Stimulated activated naive B cell treated with anti-CD40 and anti-IgM and Interleukin-4, amounts not matched to agents 10 μg/mL and 1 μg/mL and 100 μg/mL, for 72 hours (primary cell): ENCODE data around the gene ITGB6.

Experiments
- ATAC-seq, 2 donors: fragments of 150-1000 bp; cut with Tn5 transposase; replicated peaks; 2 replicates each; pipeline ENCODE4 v1.10.0; 2021; ENCODE audit warnings: moderate library complexity in 1 of 2
- DNase-seq: peaks from one replicate; pipeline ENCODE4 v3.0.0; 2021
- H3K27ac Mint-ChIP-seq: one replicate; pipeline ENCODE4 v1.8.0; 2022; ENCODE audit warnings: mild to moderate bottlenecking, mixed read lengths
- H3K27me3 Mint-ChIP-seq, 2 donors: one replicate each; pipeline ENCODE4 v1.8.0; 2022; ENCODE audit warnings: mixed read lengths in 2 of 2
- H3K36me3 Mint-ChIP-seq, 2 donors: one replicate each; pipeline ENCODE4 v1.8.0; 2022; ENCODE audit warnings: mixed read lengths in 2 of 2, mild to moderate bottlenecking in 1 of 2
- H3K4me1 Mint-ChIP-seq, 2 donors: one replicate each; pipeline ENCODE4 v1.8.0; 2022; ENCODE audit warnings: mixed read lengths in 2 of 2, mild to moderate bottlenecking in 1 of 2
- H3K4me3 Mint-ChIP-seq, 2 donors: one replicate each; pipeline ENCODE4 v1.8.0; 2022; ENCODE audit warnings: mild to moderate bottlenecking in 2 of 2, mixed read lengths in 2 of 2, moderate library complexity in 1 of 2
- H3K9me3 Mint-ChIP-seq, 2 donors: one replicate each; pipeline ENCODE4 v1.8.0; 2022; ENCODE audit warnings: mixed read lengths in 2 of 2, mild to moderate bottlenecking in 1 of 2

The ITGB6 gene

GRCh38 chr2:160226367-160226766 is 26.3 kb upstream of the ITGB6 start:
- Mint-ChIP-seq H3K4me3 (no peak overlapping the region), H3K4me1 (peaks cover 0 to 13% of the 10 kb centered on the region in 2 donors), H3K27me3 (peaks cover 8 to 17% of the 10 kb centered on the region in 2 donors), H3K9me3 (no peaks in the 10 kb centered on the region), H3K27ac (no peak overlapping the region), H3K36me3 (no peaks in the 10 kb centered on the region)
- ATAC-seq, result no peak
- no peak for DNase-seq

DNA sequence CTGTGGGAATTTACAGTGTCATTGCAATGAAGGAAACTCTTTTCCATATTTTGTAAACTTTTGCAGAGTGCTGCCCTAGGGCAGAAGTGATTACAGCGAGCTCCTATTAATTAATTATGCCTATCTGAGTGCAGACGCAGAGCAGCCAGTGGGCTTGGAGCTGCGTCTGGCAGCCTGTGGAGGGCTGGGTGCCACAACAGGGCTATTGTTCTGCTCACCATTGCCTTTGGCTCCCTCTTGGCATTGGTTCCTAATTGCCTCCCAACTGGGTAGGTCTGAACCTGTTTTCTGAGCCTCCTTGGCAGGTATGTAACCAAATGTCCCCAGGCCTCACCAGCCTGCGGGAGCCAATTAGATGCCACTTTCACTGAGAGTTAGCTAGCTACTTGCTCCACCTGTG is 25.6 kb upstream of the ITGB6 start:
- H3K27me3 Mint-ChIP-seq, result peaks cover 8 to 17% of the 10 kb centered on the region in 2 donors
- no peaks in the 10 kb centered on the region for H3K36me3 Mint-ChIP-seq
- DNase-seq (no peak), ATAC-seq (no peak)
- no peaks in the 10 kb centered on the region for H3K9me3 Mint-ChIP-seq
- peaks cover 0 to 13% of the 10 kb centered on the region in 2 donors for H3K4me1 Mint-ChIP-seq
- no peak overlapping the region for H3K4me3 Mint-ChIP-seq
- no peak overlapping the region for H3K27ac Mint-ChIP-seq

DNA sequence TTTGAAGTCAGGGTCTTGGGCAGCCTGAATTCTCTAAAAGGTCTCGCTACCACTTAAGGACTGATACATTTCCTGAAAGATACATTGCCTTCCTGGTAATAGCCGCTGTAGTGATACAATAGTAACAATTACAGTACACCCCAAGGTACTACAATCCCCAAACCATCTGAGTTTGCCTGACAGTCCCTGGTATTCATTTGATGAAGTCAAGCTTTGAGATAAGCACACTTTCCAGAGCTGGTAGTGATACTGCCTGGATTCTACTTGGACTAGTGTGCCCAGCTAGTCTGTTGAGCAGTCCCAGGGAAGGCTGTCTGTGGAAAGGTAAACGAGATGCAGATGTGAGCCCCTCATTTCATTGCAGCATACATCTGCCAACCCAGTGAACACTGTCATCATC is 24.4 kb upstream of the ITGB6 start:
- Mint-ChIP-seq H3K4me3 (no peak overlapping the region), H3K9me3 (no peaks in the 10 kb centered on the region), H3K27me3 (peaks cover 8 to 17% of the 10 kb centered on the region in 2 donors), H3K36me3 (no peaks in the 10 kb centered on the region), H3K4me1 (peaks cover 0 to 13% of the 10 kb centered on the region in 2 donors), H3K27ac (no peak overlapping the region)
- no peak for ATAC-seq
- DNase-seq, result no peak

GRCh38 chr2:160224060-160224459 is 24.0 kb upstream of the ITGB6 start:
- Mint-ChIP-seq H3K27ac (no peak overlapping the region), H3K9me3 (no peaks in the 10 kb centered on the region), H3K36me3 (no peaks in the 10 kb centered on the region), H3K4me1 (peaks cover 0 to 13% of the 10 kb centered on the region in 2 donors), H3K27me3 (peaks cover 8 to 17% of the 10 kb centered on the region in 2 donors), H3K4me3 (no peak overlapping the region)
- DNase-seq (peak; percentile 33), ATAC-seq (peak; percentile 84 to 96)

DNA sequence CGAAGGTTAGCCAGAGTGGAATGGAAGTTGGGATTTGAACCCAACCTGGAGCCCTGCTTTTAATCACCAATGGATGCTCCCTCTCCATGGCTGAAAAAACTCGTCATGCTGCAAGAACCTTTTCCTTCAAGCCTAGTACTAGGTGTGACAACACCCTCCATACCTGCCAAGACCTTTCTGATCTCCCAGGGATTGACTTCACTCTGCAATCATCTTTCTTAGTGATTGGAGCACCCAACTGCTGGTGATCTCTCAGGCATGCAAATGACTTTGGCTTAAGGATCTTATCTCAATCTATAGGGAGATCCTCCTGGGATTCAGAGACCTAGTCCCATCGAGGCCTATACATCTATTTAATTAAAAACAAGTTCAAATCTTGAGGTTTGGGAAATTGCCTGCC is 23.5 kb upstream of the ITGB6 start:
- DNase-seq, result no peak
- Mint-ChIP-seq H3K27me3 (peaks cover 8 to 17% of the 10 kb centered on the region in 2 donors), H3K27ac (no peak overlapping the region), H3K4me3 (no peak overlapping the region), H3K36me3 (no peaks in the 10 kb centered on the region), H3K9me3 (no peaks in the 10 kb centered on the region), H3K4me1 (peaks cover 0 to 13% of the 10 kb centered on the region in 2 donors)
- ATAC-seq, result no peak

DNA sequence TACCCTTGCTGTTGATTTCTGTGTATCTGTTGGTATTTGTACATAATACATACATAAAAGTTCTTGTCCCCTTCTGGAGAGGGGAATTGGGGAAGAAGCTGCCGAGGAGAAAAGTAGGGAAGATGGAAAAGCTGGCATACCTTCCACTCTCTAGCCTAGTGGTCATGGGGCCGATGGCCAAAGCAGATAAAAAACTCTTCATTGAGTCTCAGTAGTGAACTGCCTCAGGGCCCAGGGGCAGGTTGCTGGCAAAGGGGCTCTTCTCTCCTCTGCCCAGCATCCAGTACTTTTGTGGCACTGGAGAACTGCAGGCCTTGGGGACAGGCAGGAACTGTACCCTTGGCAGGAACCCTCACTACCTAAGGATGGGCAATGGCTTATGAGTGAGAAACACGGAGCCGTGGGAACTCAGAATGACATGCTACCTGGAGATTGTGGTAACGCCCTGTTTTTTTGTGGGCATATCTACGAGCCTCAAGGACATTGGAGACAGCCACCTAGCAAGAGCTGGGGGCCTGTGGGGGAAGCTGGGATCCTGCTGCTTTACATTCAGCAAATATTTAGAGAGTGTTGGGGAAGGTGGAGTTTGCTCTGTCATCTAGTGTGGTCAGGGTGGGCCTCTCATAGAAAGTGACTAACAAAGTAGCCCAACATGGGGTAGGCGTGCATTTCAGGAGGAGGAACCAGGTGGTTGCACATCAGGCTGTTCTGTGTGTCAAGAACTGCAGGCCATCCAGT is 22.6 kb upstream of the ITGB6 start:
- peaks cover 0 to 13% of the 10 kb centered on the region in 2 donors for H3K4me1 Mint-ChIP-seq
- H3K4me3 Mint-ChIP-seq, result no peak overlapping the region
- no peak for DNase-seq
- H3K27ac Mint-ChIP-seq, result peak overlapping the region; percentile 52
- H3K27me3 Mint-ChIP-seq, result peaks cover 6 to 15% of the 10 kb centered on the region in 2 donors
- no peaks in the 10 kb centered on the region for H3K9me3 Mint-ChIP-seq
- no peaks in the 10 kb centered on the region for H3K36me3 Mint-ChIP-seq
- no peak for ATAC-seq

DNA sequence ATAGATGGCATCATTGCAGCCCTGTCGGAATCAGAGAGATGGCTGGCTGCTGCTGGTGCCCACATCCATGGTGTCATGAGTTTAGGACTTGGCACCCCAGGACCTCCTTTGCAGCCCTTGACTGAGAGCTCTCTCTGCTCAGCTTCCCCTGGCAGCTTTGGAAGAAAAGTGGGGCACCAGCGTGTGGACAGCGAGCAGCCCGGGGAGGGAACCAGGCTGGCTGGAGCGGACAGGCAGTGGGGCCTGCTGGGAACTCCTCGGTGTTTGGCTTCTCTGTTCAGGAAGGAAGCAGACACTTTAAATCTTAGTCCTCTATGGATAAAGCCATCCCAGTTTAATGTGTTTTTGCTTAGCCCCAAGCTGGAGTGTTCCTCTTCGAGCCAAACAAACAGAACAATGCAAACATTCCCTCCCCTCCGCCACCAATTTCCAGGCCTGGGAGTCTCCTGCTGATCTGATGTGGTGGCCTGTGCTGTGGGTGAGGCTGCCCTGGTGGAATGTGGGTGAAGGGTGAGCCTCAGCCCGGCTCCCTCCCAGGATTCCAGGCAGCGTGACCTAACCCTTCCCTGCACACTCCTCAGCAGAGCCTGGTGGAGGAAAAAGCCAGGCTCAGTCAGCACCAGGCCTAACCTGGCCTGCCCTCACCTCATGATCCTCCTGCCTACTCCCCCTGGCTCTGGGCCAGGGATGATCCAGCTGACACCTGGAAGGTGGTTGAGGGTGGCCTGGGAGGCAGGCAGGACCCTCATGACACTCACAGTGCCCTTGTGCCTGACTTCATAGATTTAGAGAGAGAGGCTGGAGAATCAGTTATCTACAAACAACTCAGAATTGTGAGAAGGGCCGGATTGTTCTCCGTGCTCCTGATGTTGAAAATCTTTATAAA is 21.6 kb upstream of the ITGB6 start:
- ATAC-seq, result no peak
- H3K9me3 Mint-ChIP-seq, result peaks cover 0 to 1% of the 10 kb centered on the region in 2 donors

GRCh38 chr2:160220545-160221009 is 20.5 kb upstream of the ITGB6 start:
- H3K27ac Mint-ChIP-seq, result no peak overlapping the region
- ATAC-seq (no peak), DNase-seq (no peak)
- H3K27me3 Mint-ChIP-seq, result peaks cover 9 to 13% of the 10 kb centered on the region in 2 donors
- peaks cover 0 to 1% of the 10 kb centered on the region in 2 donors for H3K9me3 Mint-ChIP-seq
- no peak overlapping the region for H3K4me3 Mint-ChIP-seq
- no peaks in the 10 kb centered on the region for H3K36me3 Mint-ChIP-seq
- peaks cover 0 to 8% of the 10 kb centered on the region in 2 donors for H3K4me1 Mint-ChIP-seq

More for the DNA sequence above, 21.6 kb upstream of the ITGB6 start:
- Mint-ChIP-seq H3K4me1 (peaks cover 0 to 12% of the 10 kb centered on the region in 2 donors), H3K27ac (no peak overlapping the region), H3K36me3 (no peaks in the 10 kb centered on the region), H3K4me3 (no peak overlapping the region), H3K27me3 (peaks cover 5 to 13% of the 10 kb centered on the region in 2 donors)
- no peak for DNase-seq

DNA sequence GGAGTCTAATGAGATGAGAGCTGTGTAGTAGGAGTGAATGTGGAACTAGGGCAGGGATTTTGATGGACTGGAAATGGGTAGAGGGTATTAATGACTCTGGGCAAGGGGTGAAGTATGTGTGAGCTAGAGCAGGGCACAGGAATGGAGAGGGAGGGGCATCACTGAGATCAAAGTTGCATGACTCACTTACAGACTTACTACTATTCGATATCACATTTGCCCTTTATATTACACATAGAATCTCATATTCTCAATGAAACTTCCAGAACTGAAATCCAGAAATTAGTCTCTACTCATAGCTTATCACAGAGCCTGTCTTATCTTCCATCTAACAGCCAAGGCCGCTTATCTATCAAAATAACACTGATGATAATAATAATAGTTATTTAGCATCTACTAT is 20.0 kb upstream of the ITGB6 start:
- no peak for ATAC-seq
- Mint-ChIP-seq H3K4me1 (peaks cover 0 to 8% of the 10 kb centered on the region in 2 donors), H3K36me3 (no peaks in the 10 kb centered on the region), H3K27ac (no peak overlapping the region), H3K9me3 (peaks cover 0 to 1% of the 10 kb centered on the region in 2 donors), H3K4me3 (no peak overlapping the region), H3K27me3 (peaks cover 11 to 13% of the 10 kb centered on the region in 2 donors)
- no peak for DNase-seq

DNA sequence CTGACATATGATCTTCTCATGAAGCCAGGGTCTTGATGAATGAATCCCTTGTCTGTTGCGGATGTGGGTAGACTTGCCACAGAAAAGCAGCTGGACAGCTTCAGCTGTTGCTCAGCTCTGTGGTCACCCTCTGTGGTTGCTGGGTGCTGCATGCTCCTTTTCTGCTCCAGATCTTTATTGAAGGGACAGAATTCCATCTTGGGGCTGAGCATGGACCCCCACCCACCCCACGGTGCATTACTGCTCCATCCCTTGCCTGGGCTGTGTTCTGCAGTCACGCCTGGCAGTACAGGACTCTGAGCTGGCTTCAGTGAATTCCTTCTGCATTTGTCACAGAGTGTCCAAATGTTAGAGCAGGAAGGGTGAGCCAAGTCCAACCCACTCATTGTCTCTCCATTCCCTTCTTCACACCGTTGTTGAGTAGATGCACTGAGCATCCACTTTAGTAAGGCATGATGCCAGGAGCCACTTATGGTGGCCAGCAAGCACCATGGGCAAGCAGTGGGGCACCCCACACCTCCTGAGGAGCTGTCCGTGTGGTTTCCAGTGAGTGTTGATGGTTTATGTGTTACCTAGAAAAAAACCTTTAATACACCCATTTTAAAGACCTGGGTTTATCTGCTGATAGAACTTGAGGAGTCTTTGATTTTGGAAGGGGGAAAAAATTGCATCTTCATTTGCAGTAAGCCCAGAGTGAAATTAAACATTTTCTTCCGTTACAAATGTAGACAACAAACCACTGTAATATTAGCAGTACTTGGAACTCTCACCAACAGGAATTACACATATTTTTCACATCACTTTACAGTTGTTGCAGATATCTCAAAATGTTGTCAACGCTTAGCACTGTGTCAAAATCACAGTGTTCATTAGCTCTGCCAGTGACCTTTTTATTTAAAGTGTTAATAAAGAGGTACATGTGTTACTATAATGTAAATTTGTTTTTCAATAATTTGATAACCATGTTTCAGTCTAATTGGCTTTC is 14.7 kb upstream of the ITGB6 start:
- H3K27ac Mint-ChIP-seq, result no peak overlapping the region
- no peaks in the 10 kb centered on the region for H3K36me3 Mint-ChIP-seq
- H3K27me3 Mint-ChIP-seq, result peaks cover 23 to 32% of the 10 kb centered on the region in 2 donors
- DNase-seq (no peak), ATAC-seq (no peak)
- H3K4me3 Mint-ChIP-seq, result no peak overlapping the region
- peaks cover 7 to 13% of the 10 kb centered on the region in 2 donors for H3K4me1 Mint-ChIP-seq
- H3K9me3 Mint-ChIP-seq, result peaks cover 0 to 1% of the 10 kb centered on the region in 2 donors

GRCh38 chr2:160213511-160213910 is 13.4 kb upstream of the ITGB6 start:
- DNase-seq (no peak), ATAC-seq (no peak)
- Mint-ChIP-seq H3K4me1 (peaks cover 18 to 26% of the 10 kb centered on the region in 2 donors), H3K27me3 (peaks cover 23 to 32% of the 10 kb centered on the region in 2 donors), H3K36me3 (no peaks in the 10 kb centered on the region), H3K4me3 (no peak overlapping the region), H3K27ac (no peak overlapping the region), H3K9me3 (peaks cover 0 to 1% of the 10 kb centered on the region in 2 donors)

DNA sequence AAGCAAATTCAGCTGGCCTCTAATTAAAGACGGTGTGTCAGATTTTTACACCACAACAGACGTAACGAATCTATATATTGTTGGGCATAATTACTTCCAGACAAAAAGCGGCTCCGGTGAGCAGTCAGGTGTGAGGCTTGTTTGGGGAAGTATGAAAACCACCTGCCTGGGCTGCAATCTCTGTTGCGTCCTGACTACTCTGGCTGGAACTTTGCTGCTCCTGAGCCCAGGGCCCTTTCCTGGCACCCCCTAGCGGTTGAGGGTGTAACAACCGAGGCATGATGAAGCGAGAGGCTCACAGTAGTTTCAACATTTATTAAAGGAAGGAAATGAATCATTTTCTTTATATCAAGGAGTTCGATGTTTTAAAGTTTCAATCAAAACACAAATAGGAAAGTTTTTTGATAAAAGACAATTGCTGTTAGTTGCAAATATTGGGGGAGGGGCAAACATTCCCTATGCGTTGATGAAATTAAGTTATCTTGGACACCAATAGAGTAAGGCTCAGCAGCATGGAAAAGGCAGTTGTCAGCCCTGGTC is 10.6 kb upstream of the ITGB6 start:
- H3K9me3 Mint-ChIP-seq, result peaks cover 0 to 2% of the 10 kb centered on the region in 2 donors
- peaks cover 36 to 46% of the 10 kb centered on the region in 2 donors for H3K4me1 Mint-ChIP-seq
- peak overlapping the region in 1 of 2 donors; percentile 1 for H3K4me3 Mint-ChIP-seq
- peaks cover 15 to 19% of the 10 kb centered on the region in 2 donors for H3K27me3 Mint-ChIP-seq
- H3K27ac Mint-ChIP-seq, result peak overlapping the region; percentile 42
- ATAC-seq (peak; percentile 94 to 96), DNase-seq (peak; percentile 82)
- H3K36me3 Mint-ChIP-seq, result peaks cover 0 to 3% of the 10 kb centered on the region in 2 donors

DNA sequence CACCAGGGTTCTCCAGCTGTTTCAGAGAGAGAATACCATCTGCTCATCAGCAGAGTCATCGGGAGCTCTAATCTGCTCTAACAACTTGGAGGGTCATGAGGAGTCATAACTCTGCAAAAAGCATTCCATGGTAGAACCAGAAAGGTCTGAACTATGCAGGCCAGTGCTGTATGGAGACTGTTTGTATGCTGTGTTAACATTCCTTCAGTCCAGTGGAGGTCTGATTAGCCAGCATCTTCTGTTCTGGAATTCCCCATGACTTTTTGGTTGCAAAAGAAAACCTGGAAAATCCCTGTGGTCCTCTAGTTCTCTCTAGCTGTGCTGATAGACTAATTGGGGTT is 9.4 kb upstream of the ITGB6 start:
- peaks cover 7 to 13% of the 10 kb centered on the region in 2 donors for H3K27me3 Mint-ChIP-seq
- H3K4me3 Mint-ChIP-seq, result no peak overlapping the region
- peak; percentile 20 to 27 for ATAC-seq
- peaks cover 0 to 2% of the 10 kb centered on the region in 2 donors for H3K9me3 Mint-ChIP-seq
- peak overlapping the region; percentile 71 for H3K27ac Mint-ChIP-seq
- peaks cover 36 to 46% of the 10 kb centered on the region in 2 donors for H3K4me1 Mint-ChIP-seq
- H3K36me3 Mint-ChIP-seq, result peaks cover 0 to 3% of the 10 kb centered on the region in 2 donors
- DNase-seq, result no peak
